WTC11 (cell line): ENCODE data around the gene NAV3.

ENCODE experiments used
- CTCF ChIP-seq: fragments of 200-600 bp; IDR thresholded peaks from 2 replicates; pipeline ENCODE4 v1.8.0; 2022; ENCODE audit warnings: antibody characterized with exemption
- E2F5 ChIP-seq: sonication (generic); formaldehyde crosslinking; IDR thresholded peaks from 2 replicates; pipeline ENCODE4 v1.8.1; 2022; ENCODE audit warnings: mild to moderate bottlenecking, moderate library complexity, missing genetic modification reagents
- JUN ChIP-seq: sonication (generic); formaldehyde crosslinking; IDR thresholded peaks from 2 replicates; pipeline ENCODE4 v1.8.0; 2023; ENCODE audit warnings: mild to moderate bottlenecking, missing genetic modification reagents
- NR2C2 ChIP-seq: sonication (generic); formaldehyde crosslinking; IDR thresholded peaks from 2 replicates; pipeline ENCODE4 v1.8.0; 2022; ENCODE audit warnings: mild to moderate bottlenecking, missing genetic modification reagents
- SP1 ChIP-seq: sonication (generic); formaldehyde crosslinking; conservative IDR thresholded peaks from 2 replicates; pipeline ENCODE4 v1.8.1; 2022; ENCODE audit warnings: missing genetic modification reagents
- TCF7 ChIP-seq: sonication (generic); formaldehyde crosslinking; IDR thresholded peaks from 2 replicates; pipeline ENCODE4 v1.8.0; 2022; ENCODE audit warnings: mild to moderate bottlenecking, low read depth, missing genetic modification reagents, moderate library complexity
- TEAD4 ChIP-seq: sonication (generic); formaldehyde crosslinking; IDR thresholded peaks from 2 replicates; pipeline ENCODE4 v1.8.0; 2022; ENCODE audit warnings: mild to moderate bottlenecking, missing genetic modification reagents
- TF ChIP-seq, protein P1 (sequence below): sonication (generic); formaldehyde crosslinking; IDR thresholded peaks from 2 replicates; pipeline ENCODE4 v1.8.1; 2023; ENCODE audit warnings: mild to moderate bottlenecking, missing genetic modification reagents, moderate library complexity

DNA sequence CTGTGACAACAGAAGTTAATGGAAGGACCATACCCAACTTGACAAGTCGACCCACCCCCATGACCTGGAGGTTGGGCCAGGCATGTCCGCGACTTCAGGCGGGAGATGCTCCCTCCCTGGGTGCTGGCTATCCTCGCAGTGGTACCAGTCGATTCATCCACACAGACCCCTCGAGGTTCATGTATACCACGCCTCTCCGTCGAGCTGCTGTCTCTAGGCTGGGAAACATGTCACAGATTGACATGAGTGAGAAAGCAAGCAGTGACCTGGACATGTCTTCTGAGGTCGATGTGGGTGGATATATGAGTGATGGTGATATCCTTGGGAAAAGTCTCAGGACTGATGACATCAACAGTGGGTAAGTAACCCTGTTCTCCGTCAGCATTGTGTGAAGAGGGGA is 220.1 kb downstream of the NAV3 start:
- no peak for TF ChIP-seq CTCF
- TF ChIP-seq TEAD4 (CRISPR knock-in tag) = no peak
- no peak for TF ChIP-seq TCF7 (CRISPR knock-in tag)
- TF ChIP-seq JUN (CRISPR knock-in tag) = no peak
- TF ChIP-seq NR2C2 = no peak
- TF ChIP-seq E2F5 = no peak
- no peak for TF ChIP-seq SP1
- TF ChIP-seq, protein P1, sequence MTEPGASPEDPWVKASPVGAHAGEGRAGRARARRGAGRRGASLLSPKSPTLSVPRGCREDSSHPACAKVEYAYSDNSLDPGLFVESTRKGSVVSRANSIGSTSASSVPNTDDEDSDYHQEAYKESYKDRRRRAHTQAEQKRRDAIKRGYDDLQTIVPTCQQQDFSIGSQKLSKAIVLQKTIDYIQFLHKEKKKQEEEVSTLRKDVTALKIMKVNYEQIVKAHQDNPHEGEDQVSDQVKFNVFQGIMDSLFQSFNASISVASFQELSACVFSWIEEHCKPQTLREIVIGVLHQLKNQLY (CRISPR knock-in tag) = no peak
